CD1c-positive myeloid dendritic cell (primary cell): ENCODE measurements around the gene PKP3.
A peak's percentile ranks its signal among the peaks of the same experiment; 100 is the strongest.
"Not testable (repeated sequence)": the region's sequence is repeated elsewhere in the genome, so short reads cannot be mapped to it uniquely, and the experiment has no call there.

Experiments used
- DNase-seq: peaks from one replicate; pipeline ENCODE4 v3.0.0-alpha.2; 2016; ENCODE audit errors: extremely low spot score

The PKP3 gene

GRCh38 chr11:379205-380094, 14.6 kb upstream of the PKP3 start:
- DNase-seq, result no peak

GRCh38 chr11:380095-380480, 13.9 kb upstream of the PKP3 start:
- DNase-seq, result no peak

GRCh38 chr11:380491-380890, 13.5 kb upstream of the PKP3 start:
- no peak for DNase-seq

GRCh38 chr11:380996-381395, 13.0 kb upstream of the PKP3 start:
- DNase-seq, result no peak

GRCh38 chr11:381501-382072, 12.4 kb upstream of the PKP3 start:
- no peak for DNase-seq

GRCh38 chr11:382081-382629, 11.9 kb upstream of the PKP3 start:
- no peak for DNase-seq

- no peak for DNase-seq
Measured at GRCh38 chr11:383431-383830, 10.6 kb upstream of the PKP3 start.

GRCh38 chr11:384511-384910, 9.5 kb upstream of the PKP3 start:
- DNase-seq, result no peak

- no peak for DNase-seq
Measured at GRCh38 chr11:385594-386351, 8.2 kb upstream of the PKP3 start.

GRCh38 chr11:386483-386882, 7.5 kb upstream of the PKP3 start:
- no peak for DNase-seq

GRCh38 chr11:387193-387793, 6.7 kb upstream of the PKP3 start:
- DNase-seq, result no peak

GRCh38 chr11:389369-389768, 4.6 kb upstream of the PKP3 start:
- not testable (repeated sequence) for DNase-seq

GRCh38 chr11:390175-390574, 3.8 kb upstream of the PKP3 start:
- no peak for DNase-seq

- no peak for DNase-seq
Measured at GRCh38 chr11:391117-392017, 2.6 kb upstream of the PKP3 start.

- DNase-seq, result no peak
Measured at GRCh38 chr11:392102-392777, 1.8 kb upstream of the PKP3 start.

- DNase-seq, result no peak
Measured at GRCh38 chr11:393219-394033, 583 bp upstream of the PKP3 start.

GRCh38 chr11:394858-395655, 1.0 kb downstream of the PKP3 start:
- DNase-seq, result no peak

- DNase-seq, result no peak
Measured at GRCh38 chr11:395866-396265, 1.9 kb downstream of the PKP3 start.

GRCh38 chr11:396511-396947, 2.5 kb downstream of the PKP3 start:
- DNase-seq, result peak; percentile 27
